ENCODE measurements around the gene MCM7. TPM values are rescaled to one million over a fixed set of nuclear protein-coding genes. Genes with fewer than 3 reads are reported as not detected.
A peak's percentile ranks its signal among the peaks of the same experiment; 100 is the strongest.

The MCM7 gene
- total and polyA plus RNA-seq, 2 of the 13 experiments (the other 11 are each of a cell fraction or from before 2014, with no cell fraction given) = 84.5 to 214 TPM

DNA sequence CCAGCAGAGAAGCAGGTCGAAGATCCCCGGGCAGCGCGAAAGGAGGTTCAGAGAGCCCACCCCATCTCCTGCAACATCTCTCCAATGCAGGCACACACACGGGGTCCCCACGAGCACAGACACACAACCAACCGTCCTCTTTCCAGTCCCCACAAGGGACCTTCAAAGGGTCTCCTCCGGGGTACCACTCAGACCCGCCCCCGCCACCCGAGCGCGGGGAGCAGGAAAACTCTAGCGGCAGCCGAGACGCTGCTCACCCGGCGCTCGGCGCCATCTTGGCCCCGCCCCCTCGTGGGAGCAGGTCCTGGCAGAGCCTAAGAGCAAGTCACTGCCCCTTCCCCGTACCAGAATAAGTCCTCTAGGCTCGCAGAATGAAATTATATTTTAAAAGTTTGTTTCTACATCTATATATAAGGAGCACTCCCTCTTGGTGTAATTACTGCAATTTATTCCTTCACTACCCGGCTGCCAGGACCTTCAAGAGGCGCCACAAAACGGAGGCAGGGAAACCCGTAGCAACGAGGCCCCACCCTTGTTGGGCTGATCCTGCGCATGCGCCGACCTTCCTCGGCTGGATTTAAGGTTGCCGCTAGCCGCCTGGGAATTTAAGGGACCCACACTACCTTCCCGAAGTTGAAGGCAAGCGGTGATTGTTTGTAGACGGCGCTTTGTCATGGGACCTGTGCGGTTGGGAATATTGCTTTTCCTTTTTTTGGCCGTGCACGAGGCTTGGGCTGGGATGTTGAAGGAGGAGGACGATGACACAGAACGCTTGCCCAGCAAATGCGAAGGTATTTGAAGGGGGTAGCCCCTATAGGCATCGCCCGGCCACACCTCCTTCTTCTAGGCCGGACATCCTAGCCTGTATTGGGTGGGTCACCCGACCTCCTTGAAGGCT is 18.1 kb upstream of the MCM7 start, which contains the start of the genes CNPY4 and TAF6 (continued):
- TF ChIP-seq MATR3 (CRISPR knock-in tag; IDR thresholded peaks at IDR 0.05) (no peak), IKZF4 (CRISPR knock-in tag; IDR thresholded peaks at IDR 0.05; ENCODE audit: borderline replicate concordance, low read depth, not compliant biosample characterization) (no peak), ZNF616 (CRISPR knock-in tag; IDR thresholded peaks at IDR 0.05; ENCODE audit: low read depth) (peak; percentile 69; the same call in 1 of the 2 replicates), AKAP8 (CRISPR knock-in tag; IDR thresholded peaks at IDR 0.05) (0 out of 2 replicates have a peak, but pooled peaks have one; percentile 61), GATAD1 (CRISPR knock-in tag; IDR thresholded peaks at IDR 0.05) (peak; percentile 85), CENPT (CRISPR knock-in tag; IDR thresholded peaks at IDR 0.05; ENCODE audit: low read depth) (no peak), ZNF839 (CRISPR knock-in tag; IDR thresholded peaks at IDR 0.05; ENCODE audit: borderline replicate concordance) (no peak), ASH2L (IDR thresholded peaks at IDR 0.05; ENCODE audit: insufficient read length, low read depth, low read length) (peak; percentile 84), ZNF562 (CRISPR knock-in tag; IDR thresholded peaks at IDR 0.05; ENCODE audit: borderline replicate concordance) (no peak), ZNF737 (CRISPR knock-in tag; IDR thresholded peaks at IDR 0.05; ENCODE audit: borderline replicate concordance) (no peak), CREM (IDR thresholded peaks at IDR 0.05) (peak; percentile 49; the same call in 1 of the 2 replicates), CREM (CRISPR knock-in tag; IDR thresholded peaks at IDR 0.05) (no peak), SATB2 (CRISPR knock-in tag; IDR thresholded peaks at IDR 0.05) (peak; percentile 88; the same call in 1 of the 2 replicates), TEAD2 (CRISPR knock-in tag; IDR thresholded peaks at IDR 0.05) (0 out of 2 replicates have a peak, but pooled peaks have one; percentile 60), MYC (CRISPR knock-in tag; IDR thresholded peaks at IDR 0.05; ENCODE audit: borderline replicate concordance) (0 out of 2 replicates have a peak, but pooled peaks have one; percentile 26), SP140L (CRISPR knock-in tag; IDR thresholded peaks at IDR 0.05; ENCODE audit: borderline replicate concordance) (no peak), LBX2 (CRISPR knock-in tag; IDR thresholded peaks at IDR 0.05; ENCODE audit: borderline replicate concordance) (no peak; the same call in 1 of the 2 replicates), ZNF790 (CRISPR knock-in tag; IDR thresholded peaks at IDR 0.05; ENCODE audit: borderline replicate concordance) (peak; percentile 48; the same call in 1 of the 2 replicates)
- TF ChIP-seq, protein P1, sequence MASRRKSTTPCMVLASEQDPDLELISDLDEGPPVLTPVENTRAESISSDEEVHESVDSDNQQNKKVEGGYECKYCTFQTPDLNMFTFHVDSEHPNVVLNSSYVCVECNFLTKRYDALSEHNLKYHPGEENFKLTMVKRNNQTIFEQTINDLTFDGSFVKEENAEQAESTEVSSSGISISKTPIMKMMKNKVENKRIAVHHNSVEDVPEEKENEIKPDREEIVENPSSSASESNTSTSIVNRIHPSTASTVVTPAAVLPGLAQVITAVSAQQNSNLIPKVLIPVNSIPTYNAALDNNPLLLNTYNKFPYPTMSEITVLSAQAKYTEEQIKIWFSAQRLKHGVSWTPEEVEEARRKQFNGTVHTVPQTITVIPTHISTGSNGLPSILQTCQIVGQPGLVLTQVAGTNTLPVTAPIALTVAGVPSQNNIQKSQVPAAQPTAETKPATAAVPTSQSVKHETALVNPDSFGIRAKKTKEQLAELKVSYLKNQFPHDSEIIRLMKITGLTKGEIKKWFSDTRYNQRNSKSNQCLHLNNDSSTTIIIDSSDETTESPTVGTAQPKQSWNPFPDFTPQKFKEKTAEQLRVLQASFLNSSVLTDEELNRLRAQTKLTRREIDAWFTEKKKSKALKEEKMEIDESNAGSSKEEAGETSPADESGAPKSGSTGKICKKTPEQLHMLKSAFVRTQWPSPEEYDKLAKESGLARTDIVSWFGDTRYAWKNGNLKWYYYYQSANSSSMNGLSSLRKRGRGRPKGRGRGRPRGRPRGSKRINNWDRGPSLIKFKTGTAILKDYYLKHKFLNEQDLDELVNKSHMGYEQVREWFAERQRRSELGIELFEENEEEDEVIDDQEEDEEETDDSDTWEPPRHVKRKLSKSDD (CRISPR knock-in tag; IDR thresholded peaks at IDR 0.05; ENCODE audit: low read depth) = no peak
- TF ChIP-seq, protein P2, sequence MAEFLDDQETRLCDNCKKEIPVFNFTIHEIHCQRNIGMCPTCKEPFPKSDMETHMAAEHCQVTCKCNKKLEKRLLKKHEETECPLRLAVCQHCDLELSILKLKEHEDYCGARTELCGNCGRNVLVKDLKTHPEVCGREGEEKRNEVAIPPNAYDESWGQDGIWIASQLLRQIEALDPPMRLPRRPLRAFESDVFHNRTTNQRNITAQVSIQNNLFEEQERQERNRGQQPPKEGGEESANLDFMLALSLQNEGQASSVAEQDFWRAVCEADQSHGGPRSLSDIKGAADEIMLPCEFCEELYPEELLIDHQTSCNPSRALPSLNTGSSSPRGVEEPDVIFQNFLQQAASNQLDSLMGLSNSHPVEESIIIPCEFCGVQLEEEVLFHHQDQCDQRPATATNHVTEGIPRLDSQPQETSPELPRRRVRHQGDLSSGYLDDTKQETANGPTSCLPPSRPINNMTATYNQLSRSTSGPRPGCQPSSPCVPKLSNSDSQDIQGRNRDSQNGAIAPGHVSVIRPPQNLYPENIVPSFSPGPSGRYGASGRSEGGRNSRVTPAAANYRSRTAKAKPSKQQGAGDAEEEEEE (CRISPR knock-in tag; IDR thresholded peaks at IDR 0.05; ENCODE audit: borderline replicate concordance) = no peak
- TF ChIP-seq, protein P3, sequence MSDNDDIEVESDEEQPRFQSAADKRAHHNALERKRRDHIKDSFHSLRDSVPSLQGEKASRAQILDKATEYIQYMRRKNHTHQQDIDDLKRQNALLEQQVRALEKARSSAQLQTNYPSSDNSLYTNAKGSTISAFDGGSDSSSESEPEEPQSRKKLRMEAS (IDR thresholded peaks at IDR 0.05) = peak; percentile 28
- TF ChIP-seq, protein P4, sequence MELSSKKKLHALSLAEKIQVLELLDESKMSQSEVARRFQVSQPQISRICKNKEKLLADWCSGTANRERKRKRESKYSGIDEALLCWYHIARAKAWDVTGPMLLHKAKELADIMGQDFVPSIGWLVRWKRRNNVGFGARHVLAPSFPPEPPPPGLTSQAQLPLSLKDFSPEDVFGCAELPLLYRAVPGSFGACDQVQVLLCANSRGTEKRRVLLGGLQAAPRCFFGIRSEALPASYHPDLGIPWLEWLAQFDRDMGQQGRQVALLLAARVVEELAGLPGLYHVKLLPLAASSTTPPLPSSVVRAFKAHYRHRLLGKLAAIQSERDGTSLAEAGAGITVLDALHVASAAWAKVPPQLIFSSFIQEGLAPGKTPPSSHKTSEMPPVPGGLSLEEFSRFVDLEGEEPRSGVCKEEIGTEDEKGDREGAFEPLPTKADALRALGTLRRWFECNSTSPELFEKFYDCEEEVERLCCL (CRISPR knock-in tag; IDR thresholded peaks at IDR 0.05; ENCODE audit: borderline replicate concordance) = no peak

All from HepG2 (cell line).